CD4-positive, alpha-beta T cell treated with Interferon gamma for 1 hour (primary cell): ENCODE data around the gene PRR30.

Experiments
- DNase-seq: peaks from one replicate; pipeline ENCODE4 v3.0.0-alpha.2; 2020

PRR30 gene

DNA sequence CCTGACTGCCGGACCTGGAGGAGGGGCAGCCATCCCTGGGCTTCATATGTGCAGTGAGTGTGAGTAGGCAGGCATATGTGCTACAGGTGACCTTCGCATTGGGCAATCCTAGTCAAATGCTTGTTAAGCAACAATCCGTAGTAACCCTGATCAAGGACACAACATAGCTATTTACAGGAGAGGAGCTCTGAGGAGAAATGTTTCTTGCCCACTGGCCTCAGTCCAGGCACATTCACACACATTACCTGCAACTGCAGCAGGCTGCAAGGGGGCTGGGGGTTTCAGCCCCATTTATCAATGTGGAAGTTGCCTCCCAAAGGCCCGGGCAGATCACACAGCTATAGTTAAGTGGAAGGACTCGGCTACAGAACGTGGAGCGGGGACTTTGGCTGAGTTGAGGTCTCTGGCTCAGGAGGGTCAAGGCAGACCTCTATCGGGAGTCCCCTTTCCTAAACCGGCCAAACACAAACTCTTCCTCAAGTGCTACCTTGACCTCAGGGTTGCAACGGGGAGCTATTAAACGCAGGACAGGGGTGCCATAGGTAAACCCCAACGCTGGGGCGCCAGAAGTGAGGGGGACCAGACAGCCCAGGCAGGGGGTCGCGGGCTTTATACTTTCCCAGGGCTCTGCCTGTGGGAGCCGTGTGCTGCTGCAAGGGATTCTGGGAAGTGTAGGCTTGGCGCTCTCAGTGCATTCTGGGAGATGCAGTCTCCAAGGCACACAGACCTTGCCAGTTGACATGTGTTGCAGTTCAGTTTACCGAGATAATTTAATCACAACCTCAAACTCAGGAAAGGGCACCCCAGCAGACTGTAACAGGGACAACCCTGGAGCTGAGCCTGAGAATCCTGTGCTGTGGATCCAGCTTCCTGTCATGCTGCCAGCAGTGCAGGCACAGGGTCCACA, 43.2 kb downstream of the PRR30 start:
- DNase-seq, result peak; percentile 51

GRCh38 chr2:27095427-27095744, 43.8 kb downstream of the PRR30 start:
- DNase-seq, result no peak

- DNase-seq, result no peak
Measured at GRCh38 chr2:27094353-27094984, 44.7 kb downstream of the PRR30 start.

- no peak for DNase-seq
Measured at GRCh38 chr2:27093430-27094352, 45.5 kb downstream of the PRR30 start.

- DNase-seq, result no peak
Measured at GRCh38 chr2:27092696-27093429, 46.3 kb downstream of the PRR30 start.

DNA sequence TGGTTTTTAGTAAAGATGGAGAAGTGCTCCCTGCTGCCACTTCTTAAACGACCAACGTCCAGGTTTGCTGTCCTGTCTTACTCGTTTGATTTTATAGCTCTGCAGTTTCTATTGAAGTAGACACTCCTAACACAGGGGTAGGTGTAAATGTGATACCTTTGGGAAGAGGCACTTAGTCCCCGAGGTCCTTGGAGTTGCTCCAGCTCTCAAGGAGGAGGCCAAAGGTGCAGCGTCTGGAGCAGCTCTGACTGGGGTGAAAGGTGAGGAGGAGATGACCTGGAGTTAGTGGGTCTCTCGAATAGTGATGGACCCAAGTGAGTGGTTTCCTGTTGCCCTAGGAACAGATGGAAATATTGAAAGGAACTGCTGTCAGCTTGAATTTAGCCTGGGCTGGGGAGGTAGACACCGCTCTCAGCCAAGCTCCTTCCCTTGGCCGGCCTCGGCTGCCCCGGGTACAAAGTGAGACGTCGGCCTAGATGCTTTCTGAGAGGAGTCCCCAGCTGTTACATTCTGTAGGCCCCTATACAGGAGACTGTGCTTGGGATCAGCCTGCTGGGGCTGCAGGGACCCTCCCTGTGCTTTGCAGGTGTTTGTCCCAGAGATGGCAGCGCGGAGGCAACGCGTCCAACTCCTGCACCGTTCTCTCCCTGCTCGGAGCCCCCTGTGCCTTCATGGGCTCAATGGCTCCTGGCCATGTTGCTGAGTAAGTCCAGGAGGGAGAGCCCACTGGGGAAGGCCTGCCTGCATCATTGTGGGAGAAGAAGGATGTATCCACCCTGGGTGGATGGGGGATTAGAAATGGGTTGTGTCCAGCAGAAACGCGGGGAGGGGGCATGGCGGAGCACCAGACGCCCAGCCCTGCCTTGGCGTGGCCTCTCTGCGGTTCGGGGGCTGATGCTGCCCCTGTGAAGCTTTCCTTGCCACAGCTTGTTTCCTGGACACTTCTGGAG, 47.2 kb downstream of the PRR30 start:
- no peak for DNase-seq

- DNase-seq, result no peak
Measured at GRCh38 chr2:27089111-27089954, 49.9 kb downstream of the PRR30 start.

DNA sequence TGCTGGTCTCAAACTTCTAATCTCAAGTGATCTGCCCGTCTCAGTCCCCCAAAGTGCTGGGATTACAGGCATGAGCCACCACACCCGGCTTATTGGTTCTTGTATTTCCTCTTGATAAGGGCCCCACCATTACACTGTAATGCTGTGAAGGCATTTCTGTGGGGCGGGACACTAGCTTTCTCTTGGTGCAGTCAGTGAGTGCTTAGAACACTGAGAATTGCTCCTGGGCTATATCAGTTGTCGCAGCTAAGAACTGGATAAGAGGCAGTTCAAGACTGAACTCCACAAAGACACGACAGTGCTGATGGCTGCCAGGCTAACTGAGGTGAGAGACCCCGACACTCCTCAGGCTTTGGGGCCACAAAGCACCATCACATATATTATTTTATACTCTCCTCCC, 50.6 kb downstream of the PRR30 start:
- DNase-seq, result no peak

DNA sequence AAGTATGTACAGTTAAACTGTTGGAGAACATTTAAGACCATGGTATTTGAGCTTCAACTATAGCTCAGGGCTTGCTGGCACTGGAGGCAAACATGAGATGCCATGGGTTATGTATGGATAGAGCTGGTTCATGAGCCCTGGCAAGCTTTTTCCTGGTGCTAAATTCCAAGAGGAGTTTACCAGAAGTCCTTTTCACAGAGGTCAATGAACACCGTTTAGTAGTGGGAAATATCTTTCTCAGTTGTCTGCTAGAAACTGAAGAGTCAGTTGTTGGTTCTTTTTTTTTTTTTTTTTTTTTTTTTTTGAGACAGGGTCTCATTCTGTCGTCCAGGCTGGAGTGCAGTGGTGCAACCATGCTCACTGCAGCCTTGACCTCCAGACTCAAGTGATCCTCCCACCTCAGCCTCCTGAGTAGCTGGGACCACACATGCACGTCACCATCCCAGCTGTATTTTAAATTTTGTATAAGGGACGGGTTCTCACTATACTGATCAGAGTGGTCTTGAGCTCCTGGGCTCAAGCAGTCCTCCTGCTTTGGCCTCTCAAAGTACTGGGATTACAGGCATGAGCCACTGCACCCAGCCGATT, 51.3 kb downstream of the PRR30 start:
- no peak for DNase-seq
